ENCODE results near the gene DCP1B.

- TF ChIP-seq REST (IDR thresholded peaks at IDR 0.05; ENCODE audit: insufficient read depth in 1 of 2, low read depth in 2 of 2, low read length in 2 of 2) (no peak), POLR2AphosphoS5 (IDR thresholded peaks at IDR 0.05; ENCODE audit: low read depth, low read length) (no peak; the same call in 1 of the 2 replicates)
Observed at GRCh38 chr12:2034633-2035430, 30.6 kb upstream of the DCP1B start.

Measured in PFSK-1 (cell line).